ENCODE data around the gene KCNQ1.

DNA sequence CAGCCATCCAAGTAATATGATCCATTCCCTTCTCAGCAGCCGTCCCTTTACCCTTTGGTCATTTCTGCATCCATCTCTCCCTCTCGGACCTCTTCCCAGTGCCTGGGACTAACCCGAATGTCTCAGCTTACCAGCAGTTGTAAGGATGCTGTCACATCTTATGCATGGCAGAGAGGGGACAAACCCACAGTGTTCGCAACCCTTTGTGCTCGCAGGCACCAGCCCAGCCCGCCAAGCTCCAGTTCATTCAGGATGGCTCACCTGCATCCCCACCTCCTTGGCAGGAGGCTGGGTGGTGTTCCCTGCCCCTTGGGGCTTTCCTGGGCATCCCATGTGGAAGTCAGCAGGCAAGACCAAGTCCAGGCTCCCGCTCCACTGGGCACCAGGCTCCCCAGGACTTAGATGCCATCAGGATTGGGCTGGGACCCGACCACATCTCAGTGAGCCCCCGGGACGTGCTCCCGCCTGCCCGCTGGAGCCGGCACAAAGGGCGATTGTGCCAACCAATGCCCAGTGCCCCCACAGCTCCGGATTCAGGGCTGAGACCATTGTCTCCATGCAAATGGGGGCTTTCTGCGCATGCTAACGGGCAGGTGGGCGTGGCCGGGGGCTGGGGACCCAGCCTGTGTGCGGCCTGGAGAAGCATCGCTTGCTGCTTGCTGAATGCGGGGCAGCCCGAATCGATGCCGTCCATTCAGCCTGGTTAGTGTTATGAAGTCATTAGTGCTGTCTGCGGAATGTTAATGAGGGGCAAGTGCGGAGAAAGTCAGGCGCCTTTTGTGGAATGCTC is 146.4 kb downstream of the KCNQ1 start:
- TF ChIP-seq, protein P1, sequence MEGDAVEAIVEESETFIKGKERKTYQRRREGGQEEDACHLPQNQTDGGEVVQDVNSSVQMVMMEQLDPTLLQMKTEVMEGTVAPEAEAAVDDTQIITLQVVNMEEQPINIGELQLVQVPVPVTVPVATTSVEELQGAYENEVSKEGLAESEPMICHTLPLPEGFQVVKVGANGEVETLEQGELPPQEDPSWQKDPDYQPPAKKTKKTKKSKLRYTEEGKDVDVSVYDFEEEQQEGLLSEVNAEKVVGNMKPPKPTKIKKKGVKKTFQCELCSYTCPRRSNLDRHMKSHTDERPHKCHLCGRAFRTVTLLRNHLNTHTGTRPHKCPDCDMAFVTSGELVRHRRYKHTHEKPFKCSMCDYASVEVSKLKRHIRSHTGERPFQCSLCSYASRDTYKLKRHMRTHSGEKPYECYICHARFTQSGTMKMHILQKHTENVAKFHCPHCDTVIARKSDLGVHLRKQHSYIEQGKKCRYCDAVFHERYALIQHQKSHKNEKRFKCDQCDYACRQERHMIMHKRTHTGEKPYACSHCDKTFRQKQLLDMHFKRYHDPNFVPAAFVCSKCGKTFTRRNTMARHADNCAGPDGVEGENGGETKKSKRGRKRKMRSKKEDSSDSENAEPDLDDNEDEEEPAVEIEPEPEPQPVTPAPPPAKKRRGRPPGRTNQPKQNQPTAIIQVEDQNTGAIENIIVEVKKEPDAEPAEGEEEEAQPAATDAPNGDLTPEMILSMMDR (IDR thresholded peaks at IDR 0.05), result no peak
- no peak for TF ChIP-seq POLR2A (IDR thresholded peaks at IDR 0.05)

Data from lower leg skin (tissue), 3 donors.